ENCODE results near the gene ARL4C. TPM values are rescaled to one million over a fixed set of nuclear protein-coding genes. Genes with fewer than 3 reads are reported as not detected.

ARL4C gene
- total RNA-seq, 2 experiments from 2014 or later = 469 to 471 TPM

DNA sequence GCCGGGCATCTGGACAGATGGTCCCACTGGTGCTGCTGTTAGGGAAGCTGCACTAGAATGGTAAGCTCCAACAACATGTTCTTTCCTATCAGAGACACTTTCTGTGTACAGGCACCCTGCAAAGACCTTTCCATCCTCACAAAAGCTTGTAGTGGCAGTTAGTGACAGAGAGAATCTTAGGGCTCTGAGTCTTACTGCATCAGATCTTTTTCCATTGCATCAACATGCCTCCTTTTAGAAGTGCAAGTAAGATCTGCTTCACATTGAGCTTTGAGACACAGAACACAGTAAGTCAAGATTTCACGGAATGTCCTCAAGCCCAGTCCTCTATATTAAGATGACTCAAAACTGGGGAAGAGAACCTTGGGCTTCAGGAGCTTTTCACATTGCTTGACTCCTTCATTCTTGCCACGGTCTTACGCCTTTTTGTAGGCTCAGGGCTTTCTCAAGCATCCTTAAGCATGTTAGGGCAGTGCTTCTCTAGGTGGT lies 52.6 kb downstream of the ARL4C start:
- peak overlapping the region; percentile 39 for H3K4me3 Mint-ChIP-seq
- Histone ChIP-seq H3K27ac (ENCODE audit: low read depth in 1 of 2, low read length in 2 of 2) (peak overlapping the region; percentile 61 to 63), H3K4me1 (ENCODE audit: insufficient read depth, low read length) (peaks cover 71% of the 10 kb centered on the region), H3K36me3 (ENCODE audit: insufficient read depth, low read length) (no peaks in the 10 kb centered on the region), H3K4me3 (ENCODE audit: low read length) (no peak overlapping the region), H3K9me3 (ENCODE audit: control insufficient read depth in 1 of 2, insufficient read depth in 1 of 2, low read length in 2 of 2) (peaks cover 0 to 9% of the 10 kb centered on the region in 2 experiments), H3K27me3 (ENCODE audit: control insufficient read depth in 1 of 2, insufficient read depth in 2 of 2, low read length in 2 of 2) (no peaks in the 10 kb centered on the region)
- CTCF ChIA-PET = interaction anchor here (1.7 kb wide), 1 partner anchor 21 kb away, joined by 3 read pairs; no protein-coding TSS in a partner anchor
- peaks cover 35% of the 10 kb centered on the region for H3K36me3 Mint-ChIP-seq (ENCODE audit: low read depth)
- intact Hi-C loops (cut with DNase I, micrococcal nuclease) = no loop called here
- peak in 1 of 14 experiments; percentile 3 for DNase-seq
- peaks cover 1% of the 10 kb centered on the region for H3K9me3 Mint-ChIP-seq
- H3K4me1 Mint-ChIP-seq (ENCODE audit: low read depth) = peaks cover 87% of the 10 kb centered on the region
- H3K27me3 Mint-ChIP-seq = no peaks in the 10 kb centered on the region
- peak overlapping the region; percentile 92 for H3K27ac Mint-ChIP-seq
- POLR2A ChIA-PET = interaction anchor here (0.8 to 12.5 kb wide), 15 partner anchors 9 to 155 kb away, joined by 3 to 265 read pairs (median 7); partner anchors contain the start of gene ARL4C
- ATAC-seq (ENCODE audit: poor library complexity) = peak; percentile 3
- no peak for TF ChIP-seq CTCF (IDR thresholded peaks at IDR 0.05)

Measured in CD4-positive, alpha-beta T cell (primary cell).